Occipital lobe (tissue), 2 donors: ENCODE measurements around the gene SYVN1. TPM values are rescaled to one million over a fixed set of nuclear protein-coding genes. Genes with fewer than 3 reads are reported as not detected.
"Not testable (repeated sequence)": the region's sequence is repeated elsewhere in the genome, so short reads cannot be mapped to it uniquely, and the experiment has no call there.

ENCODE experiments used
- DNase-seq: peaks from one replicate; lab custom pipeline; 2025; lab: John Stamatoyannopoulos, UW
- total RNA-seq: library from RNA; depleted of rRNA; stranded (reverse); fragments of >200 nt; gene quantifications from one replicate; pipeline ENCODE4 v1.2.3, GENCODE V29; 2014

SYVN1 gene
- total RNA-seq, 1 donor from 2014 or later: 10.1 TPM

GRCh38 chr11:65127473-65128181 is 6.7 kb downstream of the SYVN1 start:
- no peak for DNase-seq

GRCh38 chr11:65126624-65127274 is 7.6 kb downstream of the SYVN1 start:
- no peak for DNase-seq

- DNase-seq: no peak
These were observed 8.9 kb downstream of the SYVN1 start for GRCh38 chr11:65125197-65126056.

DNA sequence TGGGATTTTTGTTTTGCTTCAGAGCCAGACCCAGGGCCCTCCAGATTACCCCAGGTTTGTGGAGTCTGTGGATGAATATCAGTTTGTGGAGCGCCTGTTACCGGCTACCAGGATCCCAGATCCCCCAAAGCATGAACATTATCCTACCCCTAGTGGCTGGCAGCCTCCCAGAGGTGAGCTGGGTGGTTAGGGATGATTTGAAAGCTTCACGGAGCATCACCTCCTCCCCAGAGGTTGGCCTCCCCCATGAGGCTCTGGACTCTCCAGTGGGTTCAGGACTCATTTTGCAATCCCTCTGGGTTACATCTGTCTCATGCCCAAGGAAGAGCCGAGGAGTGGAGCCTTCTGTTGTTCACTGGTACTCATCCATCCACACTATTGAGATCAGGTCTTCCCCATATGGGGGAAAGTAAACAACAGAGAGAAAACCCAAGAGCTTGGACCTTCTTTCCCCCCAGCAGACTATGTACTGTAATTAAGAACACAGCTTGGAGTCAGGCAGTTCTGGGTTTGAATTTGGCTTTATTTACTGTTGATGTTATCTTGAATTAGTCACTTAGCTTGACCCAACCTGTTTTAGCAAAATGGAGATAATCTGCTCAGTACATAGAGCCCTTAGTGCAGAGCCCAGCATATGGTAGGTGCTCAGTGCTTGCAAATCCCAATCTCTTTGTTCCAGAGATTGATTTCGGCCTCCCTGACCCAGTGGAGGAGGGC is 9.7 kb downstream of the SYVN1 start:
- DNase-seq: no peak

GRCh38 chr11:65121865-65122696 is 12.2 kb downstream of the SYVN1 start, which contains the start of the genes FAU and MRPL49:
FAU (minus strand) TSS chr11:65122134; CDS start chr11:65121813, 321 bp downstream.
MRPL49 (plus strand) TSS chr11:65122321; CDS start chr11:65122347, 26 bp downstream.
- peak; percentile 96 for DNase-seq

DNA sequence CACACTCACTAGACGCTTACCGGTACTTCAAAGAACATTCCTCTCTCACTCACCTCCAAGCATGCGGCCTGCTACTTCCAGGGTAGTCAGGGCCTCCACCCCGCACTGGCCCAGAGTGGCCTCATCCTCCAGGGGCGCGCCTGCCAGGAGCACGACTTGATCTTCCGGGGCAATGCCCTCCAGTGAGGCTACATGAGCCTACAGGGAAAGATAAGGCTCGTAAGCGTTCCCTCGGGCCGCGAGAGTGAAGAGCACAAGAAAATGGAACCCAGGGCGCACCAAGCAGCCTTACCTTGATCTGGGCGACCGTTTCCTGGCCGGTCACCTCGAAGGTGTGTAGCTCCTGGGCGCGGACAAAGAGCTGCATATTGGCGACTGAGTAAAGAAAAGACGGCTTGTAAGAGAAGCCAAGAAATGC is 12.9 kb downstream of the SYVN1 start:
- DNase-seq: no peak

DNA sequence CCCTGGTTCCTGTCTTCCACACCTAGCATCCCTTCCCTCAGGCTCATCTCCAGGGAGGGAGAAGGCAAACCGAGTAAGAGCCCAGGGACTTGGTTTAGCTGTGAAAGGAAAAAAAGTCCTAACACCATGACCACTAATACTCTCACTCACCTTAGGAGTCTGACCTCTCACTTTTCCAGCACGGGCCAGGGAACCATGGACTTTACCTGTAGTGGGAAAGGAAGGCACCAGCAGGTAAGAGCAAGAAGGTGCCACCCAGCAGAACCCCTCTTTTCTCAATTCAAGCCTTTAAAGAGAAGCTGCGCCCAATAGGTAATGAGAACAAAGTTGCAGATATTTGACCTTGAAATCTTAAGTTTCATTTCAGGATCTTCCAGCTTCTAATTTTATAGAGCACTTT is 13.5 kb downstream of the SYVN1 start:
- DNase-seq: no peak

DNA sequence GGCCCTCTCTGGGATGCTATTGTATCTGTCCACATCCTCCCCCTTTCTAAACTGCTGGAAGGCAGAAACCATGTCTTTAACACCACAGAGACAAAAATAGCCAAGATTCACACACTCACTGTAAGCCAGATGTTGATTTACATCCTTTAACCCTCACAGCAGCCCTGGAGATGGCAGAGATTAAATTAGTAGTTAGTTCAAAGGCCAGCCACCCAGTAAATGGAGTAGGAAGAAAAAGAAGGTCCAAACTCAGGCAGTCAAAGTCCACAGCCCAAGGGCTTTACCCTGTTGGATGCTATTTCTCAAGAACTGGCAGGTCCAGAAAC is 14.7 kb downstream of the SYVN1 start:
- no peak for DNase-seq

DNA sequence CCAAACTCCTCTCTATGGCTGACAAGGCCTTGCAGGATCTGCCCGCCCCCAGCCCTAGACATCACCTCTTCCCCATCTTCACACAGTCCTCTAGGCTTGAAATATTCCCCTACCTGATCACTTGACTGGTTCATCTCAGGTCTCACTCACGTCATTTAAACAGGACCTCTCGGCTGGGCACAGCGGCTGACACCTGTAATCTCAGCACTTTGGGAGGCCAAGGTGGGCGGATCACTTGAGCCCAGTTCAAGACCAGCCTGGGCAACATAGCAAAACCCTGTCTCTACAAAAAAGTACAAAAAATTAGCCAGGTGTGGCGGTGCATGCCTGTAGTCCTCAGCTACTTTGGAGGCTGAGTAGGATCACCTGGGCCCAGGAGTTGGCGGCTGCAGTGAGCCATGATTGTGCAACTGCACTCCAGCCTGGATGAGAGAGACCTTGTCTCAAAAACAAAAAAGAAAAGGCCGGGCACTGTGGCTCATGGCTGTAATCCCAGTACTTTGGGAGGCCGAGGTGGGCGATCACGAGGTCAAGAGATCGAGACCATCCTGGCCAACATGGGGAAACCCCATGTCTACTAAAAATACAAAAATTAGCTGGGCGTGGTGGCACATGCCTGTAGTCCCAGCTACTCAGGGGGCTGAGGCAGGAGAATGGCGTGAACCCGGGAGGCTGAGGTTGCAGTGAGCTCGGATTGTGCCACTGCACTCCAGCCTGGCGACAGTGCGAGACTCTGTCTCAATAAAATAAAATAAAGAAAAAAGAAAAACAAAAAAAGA is 15.2 kb downstream of the SYVN1 start:
- DNase-seq: not testable (repeated sequence)

DNA sequence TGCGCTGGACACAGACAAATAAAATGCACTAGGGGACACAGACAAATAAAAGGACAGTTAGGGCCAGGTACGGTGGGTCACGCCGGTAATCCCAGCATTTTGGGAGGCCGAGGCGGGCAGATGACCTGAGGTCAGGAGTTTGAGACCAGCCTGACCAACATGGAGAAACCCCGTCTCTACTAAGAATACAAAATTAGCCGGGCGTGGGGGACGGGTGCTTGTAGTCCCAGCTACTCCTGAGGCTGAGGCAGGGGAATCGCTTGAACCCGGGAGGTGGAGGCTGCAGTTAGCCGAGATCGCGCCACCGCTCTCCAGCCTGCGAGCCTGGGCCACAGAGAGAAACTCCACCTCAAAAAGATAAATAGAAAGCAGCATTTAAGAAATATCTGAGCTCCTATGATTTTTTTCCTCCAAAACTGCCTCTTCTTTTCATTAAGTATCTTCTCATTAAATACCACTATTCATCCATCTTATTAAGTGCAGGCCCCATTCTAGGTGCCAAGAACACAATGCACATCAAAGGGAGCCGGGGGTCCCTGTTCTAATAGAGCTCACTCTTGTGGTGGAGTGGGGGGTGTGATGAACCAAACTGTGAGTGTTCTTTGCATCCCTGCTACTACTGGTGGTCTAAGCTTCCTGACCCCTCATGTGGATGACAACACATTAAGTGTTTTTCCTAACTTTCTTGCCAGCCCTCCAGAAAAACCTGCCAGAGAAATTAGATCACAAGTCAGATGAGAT is 16.1 kb downstream of the SYVN1 start:
- no peak for DNase-seq

- DNase-seq: peak; percentile 98
These were observed 16.9 kb downstream of the SYVN1 start, which contains the start of gene ZNHIT2 for GRCh38 chr11:65117206-65118096. ZNHIT2 (minus strand) TSS chr11:65117701; CDS start chr11:65117653, 48 bp downstream.

DNA sequence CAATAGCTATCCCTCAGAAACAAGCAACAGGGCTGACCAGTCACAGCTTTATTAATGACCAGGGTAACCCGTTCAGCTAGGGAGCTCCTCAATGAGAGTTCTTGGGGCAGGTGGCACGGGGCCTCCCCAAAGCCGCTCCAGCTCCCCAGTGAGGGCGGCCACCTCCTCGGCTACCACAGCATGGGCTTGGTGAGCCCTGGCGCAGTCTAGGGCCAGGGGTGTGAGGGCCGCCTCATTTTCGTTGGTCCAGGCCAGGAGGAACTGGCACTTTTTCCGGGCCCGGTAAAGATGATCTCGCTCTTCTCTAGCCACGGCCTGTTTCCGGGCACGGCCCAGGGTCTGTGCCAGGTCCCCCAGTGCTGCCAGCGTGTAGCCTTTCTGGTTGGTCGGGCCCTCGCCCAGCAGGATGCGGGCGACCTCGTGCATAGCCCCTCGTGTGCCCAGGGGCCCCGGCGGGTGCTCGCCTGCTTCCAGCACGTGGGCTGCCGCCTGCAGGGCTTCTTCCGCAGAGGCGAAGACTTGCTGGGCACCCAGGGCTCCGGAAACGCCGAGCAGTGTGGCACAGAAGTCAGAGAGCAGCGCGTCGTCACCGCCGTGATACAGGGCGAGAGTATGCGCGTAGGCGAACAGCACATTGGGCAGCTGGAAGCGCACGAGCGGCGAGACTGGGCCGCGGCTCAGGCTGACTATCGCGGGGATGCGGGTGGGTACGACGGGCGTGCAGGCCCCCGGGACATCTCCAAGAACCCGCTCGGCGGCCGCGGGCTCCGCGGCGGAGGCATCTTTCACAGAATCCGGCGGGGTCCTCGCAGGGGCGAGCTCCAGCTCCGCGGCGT is 17.7 kb downstream of the SYVN1 start:
- DNase-seq: peak; percentile 23

GRCh38 chr11:65115361-65116082 is 18.8 kb downstream of the SYVN1 start:
- DNase-seq: no peak

- no peak for DNase-seq
These were observed 19.7 kb downstream of the SYVN1 start for GRCh38 chr11:65114538-65115171.

- DNase-seq: no peak
These were observed 20.5 kb downstream of the SYVN1 start for GRCh38 chr11:65113839-65114238.

DNA sequence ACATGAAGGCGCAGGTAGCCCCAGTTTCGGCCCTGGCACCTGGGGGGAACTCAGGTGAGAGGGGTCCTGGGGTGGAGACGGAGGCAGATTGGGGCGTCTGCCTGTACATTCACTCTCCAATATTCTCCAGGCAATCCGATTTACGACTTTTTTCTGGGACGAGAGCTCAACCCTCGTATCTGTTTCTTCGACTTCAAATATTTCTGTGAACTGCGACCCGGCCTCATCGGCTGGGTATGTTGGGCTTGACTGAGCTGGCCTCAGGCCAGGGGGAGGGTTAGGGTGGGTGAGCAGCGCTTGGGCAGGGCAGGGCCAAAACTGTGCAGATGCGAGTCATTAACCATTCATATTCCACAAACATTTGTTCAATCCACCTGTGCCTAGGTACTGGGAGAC is 21.0 kb downstream of the SYVN1 start:
- DNase-seq: no peak
